Hepatic stellate cell (primary cell): Measurements from ENCODE around the gene C1orf174.

ENCODE experiments used
- DNase-seq: peaks from one replicate; pipeline ENCODE4 v3.0.0; 2011; ENCODE audit warnings: low spot score

C1orf174 gene

GRCh38 chr1:3909615-3910014, 9.5 kb upstream of the C1orf174 start:
- DNase-seq, result no peak

- DNase-seq, result no peak
Observed at GRCh38 chr1:3908886-3909517, 8.9 kb upstream of the C1orf174 start.

- no peak for DNase-seq
Observed at GRCh38 chr1:3907621-3908165, 7.6 kb upstream of the C1orf174 start.

GRCh38 chr1:3907031-3907534, 7.0 kb upstream of the C1orf174 start:
- DNase-seq, result no peak

- DNase-seq, result no peak
Observed at GRCh38 chr1:3906672-3907020, 6.6 kb upstream of the C1orf174 start.

GRCh38 chr1:3905953-3906671, 6.0 kb upstream of the C1orf174 start:
- DNase-seq, result no peak

GRCh38 chr1:3905266-3905952, 5.3 kb upstream of the C1orf174 start:
- DNase-seq, result no peak

- no peak for DNase-seq
Observed at GRCh38 chr1:3904843-3905185, 4.7 kb upstream of the C1orf174 start.

- no peak for DNase-seq
Observed at GRCh38 chr1:3904006-3904842, 4.2 kb upstream of the C1orf174 start.

- DNase-seq, result no peak
Observed at GRCh38 chr1:3903141-3904005, 3.3 kb upstream of the C1orf174 start.

GRCh38 chr1:3902571-3903091, 2.6 kb upstream of the C1orf174 start:
- DNase-seq, result no peak

GRCh38 chr1:3902111-3902511, 2.0 kb upstream of the C1orf174 start:
- no peak for DNase-seq

- DNase-seq, result peak; percentile 98
Observed at GRCh38 chr1:3900969-3901529, 977 bp upstream of the C1orf174 start.

- peak; percentile 43 for DNase-seq
Observed at GRCh38 chr1:3899754-3900149, 320 bp downstream of the C1orf174 start.

- no peak for DNase-seq
Observed at GRCh38 chr1:3898994-3899753, 898 bp downstream of the C1orf174 start.

GRCh38 chr1:3898475-3898735, 1.7 kb downstream of the C1orf174 start:
- DNase-seq, result no peak

- DNase-seq, result no peak
Observed at GRCh38 chr1:3896396-3897000, 3.6 kb downstream of the C1orf174 start.

GRCh38 chr1:3895951-3896325, 4.1 kb downstream of the C1orf174 start:
- DNase-seq, result no peak

GRCh38 chr1:3895279-3895950, 4.7 kb downstream of the C1orf174 start:
- DNase-seq, result no peak
